ENCODE data around the gene SMC5. TPM values are rescaled to one million over a fixed set of nuclear protein-coding genes. Genes with fewer than 3 reads are reported as not detected.

SMC5 gene
- total RNA-seq, 1 experiment from 2014 or later, result 42.8 TPM

GRCh38 chr9:70257991-70258691 is 637 bp upstream of the SMC5 start:
- peak overlapping the region; percentile 84 for H3K4me2 ChIP-seq (ENCODE audit: low read depth, low read length, poor library complexity, severe bottlenecking)
- H3K27me3 ChIP-seq (ENCODE audit: low read length), result no peaks in the 10 kb centered on the region
- H3K9me3 ChIP-seq (ENCODE audit: low read length), result no peaks in the 10 kb centered on the region
- H4K20me1 ChIP-seq (ENCODE audit: insufficient read depth, low read depth, low read length), result peaks cover 25% of the 10 kb centered on the region
- H3K9ac ChIP-seq (ENCODE audit: low read length), result peak overlapping the region; percentile 90
- peaks cover 27% of the 10 kb centered on the region; the same call in 1 of the 2 replicates for H3K36me3 ChIP-seq (ENCODE audit: insufficient read depth, low read length)
- H3K9me2 ChIP-seq (replicated peaks; ENCODE audit: insufficient read depth, low read length), result no peaks in the 10 kb centered on the region
- peak overlapping the region; percentile 97 for H2AFZ ChIP-seq (ENCODE audit: low read length)
- peak; percentile 61 for DNase-seq
- H3K4me1 ChIP-seq (ENCODE audit: low read length), result peaks cover 42% of the 10 kb centered on the region
- H3K4me3 ChIP-seq (ENCODE audit: low read length), result peak overlapping the region; percentile 94
- peaks cover 44% of the 10 kb centered on the region for H3K79me2 ChIP-seq (ENCODE audit: low read length)
- no peak overlapping the region for H3K27ac ChIP-seq (ENCODE audit: low read length)

GRCh38 chr9:70259512-70259802 is 679 bp downstream of the SMC5 start:
- peak overlapping the region; percentile 94 for H3K4me3 ChIP-seq (ENCODE audit: low read length)
- peaks cover 57% of the 10 kb centered on the region for H3K79me2 ChIP-seq (ENCODE audit: low read length)
- no peaks in the 10 kb centered on the region for H3K9me2 ChIP-seq (replicated peaks; ENCODE audit: insufficient read depth, low read length)
- DNase-seq, result no peak
- peak overlapping the region; percentile 48 for H3K27ac ChIP-seq (ENCODE audit: low read length)
- H3K4me1 ChIP-seq (ENCODE audit: low read length), result peaks cover 42% of the 10 kb centered on the region
- H4K20me1 ChIP-seq (ENCODE audit: insufficient read depth, low read depth, low read length), result peaks cover 25% of the 10 kb centered on the region
- H3K4me2 ChIP-seq (ENCODE audit: low read depth, low read length, poor library complexity, severe bottlenecking), result peak overlapping the region; percentile 84
- H3K9me3 ChIP-seq (ENCODE audit: low read length), result no peaks in the 10 kb centered on the region
- peak overlapping the region; percentile 90 for H3K9ac ChIP-seq (ENCODE audit: low read length)
- H3K27me3 ChIP-seq (ENCODE audit: low read length), result no peaks in the 10 kb centered on the region
- H3K36me3 ChIP-seq (ENCODE audit: insufficient read depth, low read length), result peaks cover 40% of the 10 kb centered on the region
- peak overlapping the region; percentile 93; the same call in 1 of the 2 replicates for H2AFZ ChIP-seq (ENCODE audit: low read length)

- peaks cover 46% of the 10 kb centered on the region for H3K36me3 ChIP-seq (ENCODE audit: insufficient read depth, low read length)
- no peaks in the 10 kb centered on the region for H3K9me3 ChIP-seq (ENCODE audit: low read length)
- peak overlapping the region; percentile 90 for H3K9ac ChIP-seq (ENCODE audit: low read length)
- no peaks in the 10 kb centered on the region for H3K9me2 ChIP-seq (replicated peaks; ENCODE audit: insufficient read depth, low read length)
- peak overlapping the region; percentile 84 for H3K4me2 ChIP-seq (ENCODE audit: low read depth, low read length, poor library complexity, severe bottlenecking)
- H3K27ac ChIP-seq (ENCODE audit: low read length), result no peak overlapping the region
- no peak overlapping the region for H2AFZ ChIP-seq (ENCODE audit: low read length)
- peak; percentile 15 for DNase-seq
- H3K4me3 ChIP-seq (ENCODE audit: low read length), result peak overlapping the region; percentile 94
- H3K27me3 ChIP-seq (ENCODE audit: low read length), result no peaks in the 10 kb centered on the region
- peaks cover 42% of the 10 kb centered on the region for H3K4me1 ChIP-seq (ENCODE audit: low read length)
- H4K20me1 ChIP-seq (ENCODE audit: insufficient read depth, low read depth, low read length), result peaks cover 25% of the 10 kb centered on the region
- H3K79me2 ChIP-seq (ENCODE audit: low read length), result peaks cover 62% of the 10 kb centered on the region
Measured at GRCh38 chr9:70260007-70260443, 1.2 kb downstream of the SMC5 start.

- H3K4me2 ChIP-seq (ENCODE audit: low read depth, low read length, poor library complexity, severe bottlenecking), result peak overlapping the region; percentile 84
Measured at GRCh38 chr9:70260606-70261005, 1.8 kb downstream of the SMC5 start.

GRCh38 chr9:70261131-70261870 is 2.5 kb downstream of the SMC5 start:
- no peak overlapping the region for H3K27ac ChIP-seq (ENCODE audit: low read length)
- peak; percentile 37 for DNase-seq
- no peaks in the 10 kb centered on the region for H3K9me2 ChIP-seq (replicated peaks; ENCODE audit: insufficient read depth, low read length)
- H3K27me3 ChIP-seq (ENCODE audit: low read length), result no peaks in the 10 kb centered on the region
- H3K79me2 ChIP-seq (ENCODE audit: low read length), result peaks cover 72% of the 10 kb centered on the region
- H3K36me3 ChIP-seq (ENCODE audit: insufficient read depth, low read length), result peaks cover 53% of the 10 kb centered on the region
- H4K20me1 ChIP-seq (ENCODE audit: insufficient read depth, low read depth, low read length), result peaks cover 25% of the 10 kb centered on the region
- H3K9ac ChIP-seq (ENCODE audit: low read length), result no peak overlapping the region
- no peak overlapping the region for H2AFZ ChIP-seq (ENCODE audit: low read length)
- peak overlapping the region; percentile 94; the same call in 1 of the 2 replicates for H3K4me3 ChIP-seq (ENCODE audit: low read length)
- peaks cover 42% of the 10 kb centered on the region for H3K4me1 ChIP-seq (ENCODE audit: low read length)
- peak overlapping the region; percentile 84 for H3K4me2 ChIP-seq (ENCODE audit: low read depth, low read length, poor library complexity, severe bottlenecking)
- H3K9me3 ChIP-seq (ENCODE audit: low read length), result no peaks in the 10 kb centered on the region

More at GRCh38 chr9:70260606-70261005, 1.8 kb downstream of the SMC5 start:
- no peaks in the 10 kb centered on the region for H3K27me3 ChIP-seq (ENCODE audit: low read length)
- no peak overlapping the region for H2AFZ ChIP-seq (ENCODE audit: low read length)
- no peak overlapping the region for H3K27ac ChIP-seq (ENCODE audit: low read length)
- H3K4me1 ChIP-seq (ENCODE audit: low read length), result peaks cover 42% of the 10 kb centered on the region
- peaks cover 25% of the 10 kb centered on the region for H4K20me1 ChIP-seq (ENCODE audit: insufficient read depth, low read depth, low read length)
- H3K36me3 ChIP-seq (ENCODE audit: insufficient read depth, low read length), result peaks cover 49% of the 10 kb centered on the region
- no peaks in the 10 kb centered on the region for H3K9me3 ChIP-seq (ENCODE audit: low read length)
- no peaks in the 10 kb centered on the region for H3K9me2 ChIP-seq (replicated peaks; ENCODE audit: insufficient read depth, low read length)
- no peak overlapping the region for H3K9ac ChIP-seq (ENCODE audit: low read length)
- peaks cover 66% of the 10 kb centered on the region for H3K79me2 ChIP-seq (ENCODE audit: low read length)
- peak; percentile 36 for DNase-seq
- H3K4me3 ChIP-seq (ENCODE audit: low read length), result peak overlapping the region; percentile 94; the same call in 1 of the 2 replicates

- no peaks in the 10 kb centered on the region for H3K9me2 ChIP-seq (replicated peaks; ENCODE audit: insufficient read depth, low read length)
- H3K27me3 ChIP-seq (ENCODE audit: low read length), result no peaks in the 10 kb centered on the region
- H4K20me1 ChIP-seq (ENCODE audit: insufficient read depth, low read depth, low read length), result peaks cover 25% of the 10 kb centered on the region
- DNase-seq, result peak; percentile 36
- H2AFZ ChIP-seq (ENCODE audit: low read length), result no peak overlapping the region
- H3K9me3 ChIP-seq (ENCODE audit: low read length), result no peaks in the 10 kb centered on the region
- H3K79me2 ChIP-seq (ENCODE audit: low read length), result peaks cover 82% of the 10 kb centered on the region
- peaks cover 39% of the 10 kb centered on the region for H3K4me1 ChIP-seq (ENCODE audit: low read length)
- no peak overlapping the region for H3K27ac ChIP-seq (ENCODE audit: low read length)
- no peak overlapping the region for H3K4me2 ChIP-seq (ENCODE audit: low read depth, low read length, poor library complexity, severe bottlenecking)
- H3K9ac ChIP-seq (ENCODE audit: low read length), result no peak overlapping the region
- H3K4me3 ChIP-seq (ENCODE audit: low read length), result no peak overlapping the region
- peaks cover 56% of the 10 kb centered on the region for H3K36me3 ChIP-seq (ENCODE audit: insufficient read depth, low read length)
Measured at GRCh38 chr9:70262366-70262765, 3.6 kb downstream of the SMC5 start.

- Histone ChIP-seq H3K4me1 (ENCODE audit: low read length) (peaks cover 33% of the 10 kb centered on the region), H3K9me2 (replicated peaks; ENCODE audit: insufficient read depth, low read length) (no peaks in the 10 kb centered on the region), H3K4me2 (ENCODE audit: low read depth, low read length, poor library complexity, severe bottlenecking) (no peak overlapping the region), H2AFZ (ENCODE audit: low read length) (no peak overlapping the region), H3K36me3 (ENCODE audit: insufficient read depth, low read length) (peaks cover 60% of the 10 kb centered on the region), H3K27me3 (ENCODE audit: low read length) (no peaks in the 10 kb centered on the region), H3K27ac (ENCODE audit: low read length) (no peak overlapping the region), H3K9me3 (ENCODE audit: low read length) (no peaks in the 10 kb centered on the region), H3K79me2 (ENCODE audit: low read length) (peaks cover 87% of the 10 kb centered on the region), H4K20me1 (ENCODE audit: insufficient read depth, low read depth, low read length) (peaks cover 25% of the 10 kb centered on the region), H3K4me3 (ENCODE audit: low read length) (no peak overlapping the region), H3K9ac (ENCODE audit: low read length) (no peak overlapping the region)
- peak; percentile 32 for DNase-seq
Measured at GRCh38 chr9:70262948-70263347, 4.2 kb downstream of the SMC5 start.

GRCh38 chr9:70263421-70263820 is 4.6 kb downstream of the SMC5 start:
- Histone ChIP-seq H3K9ac (ENCODE audit: low read length) (no peak overlapping the region), H3K79me2 (ENCODE audit: low read length) (peaks cover 88% of the 10 kb centered on the region), H3K27me3 (ENCODE audit: low read length) (no peaks in the 10 kb centered on the region), H3K9me2 (replicated peaks; ENCODE audit: insufficient read depth, low read length) (no peaks in the 10 kb centered on the region), H2AFZ (ENCODE audit: low read length) (no peak overlapping the region), H4K20me1 (ENCODE audit: insufficient read depth, low read depth, low read length) (peaks cover 25% of the 10 kb centered on the region), H3K4me2 (ENCODE audit: low read depth, low read length, poor library complexity, severe bottlenecking) (no peak overlapping the region), H3K4me1 (ENCODE audit: low read length) (peaks cover 28% of the 10 kb centered on the region), H3K36me3 (ENCODE audit: insufficient read depth, low read length) (peaks cover 64% of the 10 kb centered on the region), H3K4me3 (ENCODE audit: low read length) (no peak overlapping the region), H3K9me3 (ENCODE audit: low read length) (no peaks in the 10 kb centered on the region), H3K27ac (ENCODE audit: low read length) (no peak overlapping the region)
- no peak for DNase-seq
